ENCODE results near the gene AIRE. TPM values are rescaled to one million over a fixed set of nuclear protein-coding genes. Genes with fewer than 3 reads are reported as not detected.
"Not testable (repeated sequence)": the region's sequence is repeated elsewhere in the genome, so short reads cannot be mapped to it uniquely, and the experiment has no call there.

Gene AIRE
- total RNA-seq, 1 donor from 2014 or later = not detected

DNA sequence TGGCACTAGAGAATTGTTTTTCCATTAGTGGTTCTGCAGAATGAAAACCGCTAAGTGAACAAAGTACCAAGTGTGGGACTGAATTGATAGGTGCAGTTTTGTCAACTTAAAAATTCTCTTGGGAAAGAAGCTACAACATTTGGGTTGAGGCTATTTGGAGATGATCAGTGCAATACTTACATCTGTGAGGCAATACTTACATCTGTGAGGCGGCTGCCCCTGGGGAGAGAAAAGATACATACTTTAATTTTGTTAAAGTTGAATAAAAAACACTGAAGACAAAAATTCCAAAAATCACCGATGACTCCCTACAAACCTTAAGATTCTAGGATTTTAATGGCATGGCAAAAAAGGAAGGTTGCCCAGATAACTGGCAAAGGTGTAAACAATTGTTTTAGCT lies 51.8 kb downstream of the AIRE start:
- no peak for DNase-seq (ENCODE audit: low spot score)

DNA sequence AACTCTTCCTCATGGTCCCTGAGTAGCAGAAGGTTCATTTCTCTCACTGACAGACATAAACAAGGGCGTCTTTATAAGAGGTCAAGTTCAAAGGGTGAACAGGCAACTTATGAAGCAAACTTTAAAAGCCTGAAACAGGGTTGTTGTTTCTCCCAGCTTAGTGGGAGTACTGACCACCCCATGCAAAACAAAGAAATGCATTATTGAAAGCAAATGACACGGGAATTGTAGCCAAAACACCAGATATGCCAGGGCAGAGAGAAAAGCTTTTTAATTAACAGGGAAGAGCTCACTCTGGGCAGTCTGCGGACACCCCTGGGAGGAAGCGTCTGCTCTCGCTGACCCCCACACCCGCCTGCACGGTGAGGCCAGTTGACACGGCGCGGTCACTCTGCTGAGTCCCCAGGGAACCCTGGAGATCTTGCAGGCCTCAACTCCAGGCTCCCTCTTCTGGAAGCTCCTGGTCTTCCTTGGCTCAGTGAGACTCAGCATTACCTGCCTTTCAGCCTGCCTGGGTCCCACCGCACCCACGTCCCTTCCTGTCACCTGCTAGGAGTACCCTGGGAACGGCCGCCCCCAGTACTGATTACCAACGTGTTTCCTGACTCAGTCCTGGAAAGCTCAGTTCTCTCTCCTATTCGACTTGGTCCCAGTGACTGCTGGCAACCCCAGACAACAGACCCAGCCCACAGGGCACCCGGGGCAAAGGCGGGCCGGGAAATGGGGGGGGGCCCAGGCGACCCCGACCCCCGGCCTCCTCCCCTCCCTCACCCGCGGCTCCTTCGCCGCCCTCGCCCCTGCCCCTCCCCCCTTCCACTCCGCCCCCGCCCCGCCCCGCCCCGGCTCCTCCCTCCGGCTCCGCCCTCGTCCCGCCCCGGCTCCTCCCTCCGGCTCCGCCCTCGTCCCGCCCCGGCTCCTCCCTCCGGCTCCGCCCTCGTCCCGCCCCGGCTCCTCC lies 52.5 kb downstream of the AIRE start:
- peak; percentile 83 for DNase-seq (ENCODE audit: low spot score)

DNA sequence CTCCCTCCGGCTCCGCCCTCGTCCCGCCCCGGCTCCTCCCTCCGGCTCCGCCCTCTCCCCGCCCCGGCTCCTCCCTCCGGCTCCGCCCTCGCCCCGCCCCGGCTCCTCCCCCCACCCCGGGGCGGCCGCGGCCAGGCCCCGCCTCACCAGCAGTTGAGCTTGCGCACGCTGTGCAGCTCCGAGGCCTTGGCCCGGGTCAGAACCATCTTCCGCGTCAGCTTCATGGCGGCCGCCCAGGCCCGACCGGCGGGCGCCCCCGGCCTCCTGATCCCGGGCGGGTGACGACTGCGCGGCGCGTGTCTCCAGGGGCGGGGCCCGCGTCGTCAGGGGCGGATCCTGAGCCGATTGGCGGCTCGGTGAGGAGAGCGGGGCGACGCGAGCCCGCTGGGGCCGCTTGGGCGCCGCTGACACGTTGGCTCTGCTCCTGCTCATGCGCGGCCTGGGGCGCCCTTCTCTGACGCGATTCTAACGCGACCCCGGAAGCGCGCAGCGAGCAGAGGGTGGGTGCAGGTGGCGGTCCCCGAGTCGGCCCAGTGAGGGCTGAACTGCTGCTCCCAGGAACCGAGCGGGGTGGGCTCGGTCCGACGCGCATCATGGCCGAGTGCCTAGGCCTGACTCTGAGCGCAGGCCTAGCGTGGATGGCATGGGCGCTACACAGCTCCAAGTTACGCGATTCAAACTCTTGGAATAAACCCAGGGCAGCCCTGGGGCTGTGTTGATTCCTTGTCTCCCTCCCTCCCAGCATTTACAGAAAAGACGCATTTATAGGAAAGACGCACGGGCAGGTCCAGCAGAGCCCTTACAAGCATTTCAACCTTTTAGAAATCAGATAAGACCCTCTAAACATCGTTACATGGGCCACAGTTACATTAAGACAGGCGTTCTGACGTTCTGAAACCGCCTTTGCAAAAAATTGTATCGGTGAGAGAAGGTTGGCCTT lies 53.6 kb downstream of the AIRE start, which contains the start of gene CFAP410:
Gene CFAP410 (minus strand): TSS at position 420 of the 940 bp plus-strand sequence. CDS start 196 bp downstream, at position 224.
- DNase-seq (ENCODE audit: low spot score) = peak; percentile 95

DNA sequence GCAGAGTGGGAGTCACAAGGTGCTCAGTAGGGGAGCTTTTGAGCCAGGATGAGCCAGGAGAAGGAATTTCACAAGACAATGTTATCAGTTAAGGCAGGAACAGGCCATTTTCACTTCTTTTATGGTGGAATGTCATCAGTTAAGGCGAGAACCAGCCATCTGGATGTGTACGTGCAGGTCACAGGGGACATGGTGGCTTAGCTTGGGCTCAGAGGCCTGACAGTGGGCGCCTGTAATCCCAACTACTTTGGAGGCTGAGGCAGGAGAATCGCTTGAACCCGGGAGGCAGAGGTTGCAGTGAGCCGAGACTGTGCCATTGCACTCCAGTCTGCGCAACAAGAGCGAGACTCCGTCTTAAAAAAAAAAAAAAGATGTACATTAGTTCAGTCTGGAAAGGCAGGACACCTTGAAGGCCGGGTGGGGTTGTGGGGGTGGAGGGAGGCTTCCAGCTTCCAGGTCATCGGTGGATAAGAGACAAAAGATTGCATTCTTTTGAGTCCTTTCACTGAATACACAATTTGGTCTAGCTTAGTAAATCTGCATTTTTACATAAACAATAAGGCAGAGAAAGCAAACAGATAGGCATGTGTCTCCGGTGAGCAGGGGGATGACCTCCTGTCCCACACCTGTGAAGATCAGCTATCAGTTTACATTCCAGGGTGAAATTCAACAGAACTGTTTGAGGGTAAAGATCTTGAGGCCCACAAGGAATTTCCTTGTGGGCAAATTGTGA lies 56.2 kb downstream of the AIRE start:
- DNase-seq (ENCODE audit: low spot score) = not testable (repeated sequence)

DNA sequence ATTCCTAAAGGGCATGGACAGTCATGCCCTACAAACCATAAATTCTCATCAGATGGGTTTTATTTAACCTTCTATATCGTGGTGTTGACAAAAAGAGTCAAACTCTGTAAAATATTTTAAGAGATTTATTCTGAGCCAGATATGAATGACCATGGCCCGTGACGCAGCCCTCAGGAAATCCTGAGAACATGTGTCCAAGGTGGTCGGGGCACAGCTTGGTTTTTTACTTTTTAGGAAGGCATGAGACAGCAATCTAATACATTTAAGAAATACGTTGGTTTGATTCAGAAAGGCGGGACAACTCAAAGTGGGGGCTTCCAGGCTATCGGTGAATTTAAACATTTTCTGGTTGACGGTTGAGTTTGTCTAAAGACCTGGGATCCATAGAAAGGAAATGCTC lies 57.3 kb downstream of the AIRE start:
- not testable (repeated sequence) for DNase-seq (ENCODE audit: low spot score)

DNA sequence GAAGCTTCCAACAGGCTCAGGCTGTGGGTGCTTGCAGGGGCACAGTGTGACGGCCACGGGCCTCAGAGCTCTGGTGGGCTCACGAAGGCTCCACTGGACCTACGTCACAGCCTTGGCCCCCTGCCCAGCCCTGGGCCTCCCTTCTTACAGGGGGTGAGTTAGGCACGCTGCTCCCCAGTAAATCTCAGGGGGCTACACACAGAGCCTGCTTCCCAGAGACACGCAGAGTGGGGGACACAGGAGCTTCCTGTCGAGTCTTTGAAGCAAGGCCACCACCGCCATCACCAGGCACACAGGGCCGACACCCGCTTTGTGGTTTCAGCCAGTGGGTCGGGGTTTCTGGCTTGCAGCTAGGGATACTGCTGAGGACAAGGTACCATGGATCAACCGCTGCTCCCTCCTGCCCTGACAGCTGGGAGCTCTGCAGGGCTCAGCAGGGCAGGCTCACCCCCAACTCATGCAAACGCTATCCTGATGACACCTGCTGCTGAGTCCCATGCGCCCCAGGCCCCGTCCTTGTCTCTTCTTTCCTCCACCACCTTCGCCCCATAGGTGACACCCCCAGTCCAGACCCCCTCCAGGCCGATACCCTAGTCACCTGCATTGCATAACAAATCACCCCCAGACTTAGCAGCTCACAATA lies 59.0 kb downstream of the AIRE start:
- no peak for DNase-seq (ENCODE audit: low spot score)

DNA sequence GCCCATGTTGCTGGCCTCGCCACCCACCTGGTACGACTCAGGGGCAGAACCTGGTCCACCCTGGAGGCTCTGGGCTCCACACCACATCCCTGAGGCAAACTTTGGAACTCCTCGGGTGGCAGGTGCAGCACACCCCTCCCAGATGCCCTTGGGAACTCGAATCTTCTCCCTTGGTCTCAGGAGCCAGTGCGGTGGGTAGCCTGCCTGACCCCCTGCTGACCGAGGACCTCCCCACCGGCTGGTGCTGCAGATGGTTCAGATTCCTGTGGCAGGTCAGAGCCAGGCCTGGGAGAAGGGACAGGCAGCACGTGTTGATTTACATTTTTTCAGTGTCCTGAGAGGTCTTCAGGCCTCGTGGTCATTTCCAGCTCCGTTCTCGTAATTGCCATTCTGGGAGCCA lies 59.8 kb downstream of the AIRE start:
- DNase-seq (ENCODE audit: low spot score) = no peak

DNA sequence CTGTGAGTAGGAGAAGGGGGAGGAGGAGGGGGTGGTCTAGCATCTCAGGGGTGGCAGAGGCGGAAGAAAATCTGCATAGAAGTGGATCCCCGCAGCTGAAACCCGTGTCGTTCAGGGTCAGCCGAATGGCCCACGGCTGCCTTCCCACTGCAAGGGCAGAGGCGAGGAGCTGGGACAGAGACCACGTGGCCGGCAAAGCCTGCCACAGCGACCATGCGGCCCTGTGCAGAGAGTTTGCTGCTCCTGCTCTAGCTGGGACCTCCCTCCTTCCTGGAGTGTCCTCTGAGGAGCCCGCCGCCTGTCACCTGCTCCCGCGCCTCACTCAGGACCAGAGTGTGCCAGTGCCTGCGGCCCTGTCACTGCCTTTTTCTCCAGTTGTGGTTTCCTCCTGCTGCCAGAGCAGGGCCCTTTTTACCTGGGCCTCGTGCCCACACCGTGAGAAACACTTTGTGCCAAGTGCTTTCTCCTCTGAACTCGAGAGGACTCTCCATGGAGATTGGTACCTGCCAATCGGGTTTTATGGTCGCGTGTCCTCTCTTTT lies 62.3 kb downstream of the AIRE start:
- DNase-seq (ENCODE audit: low spot score) = no peak

Other genes starting within 250 kb of the AIRE start
- 8.3 TPM for gene PWP2, start 178.5 kb upstream of the AIRE start, total RNA-seq
- 9.2 TPM for gene GATD3, start 152.2 kb upstream of the AIRE start, total RNA-seq
- gene ICOSLG, start 44.9 kb upstream of the AIRE start, total RNA-seq = 3.0 TPM
- gene DNMT3L, start 24.0 kb upstream of the AIRE start, total RNA-seq = not detected
- 163 TPM for gene PFKL, start 14.2 kb downstream of the AIRE start, total RNA-seq
- 20.2 TPM for gene CFAP410, start 53.5 kb downstream of the AIRE start, total RNA-seq
- gene TRPM2, start 67.7 kb downstream of the AIRE start, total RNA-seq = 10.0 TPM
- gene LRRC3, start 169.6 kb downstream of the AIRE start, total RNA-seq = 3.8 TPM

Measured in ureter (tissue), 1 donor.